ENCODE results near the gene SNX8.

GRCh38 chr7:2314209-2314955 is at the start of gene SNX8:
- TF ChIP-seq CTCF (IDR thresholded peaks at IDR 0.05; ENCODE audit: low read depth, low read length) = no peak
- TF ChIP-seq EZH2phosphoT487 (IDR thresholded peaks at IDR 0.05; ENCODE audit: low read depth) = no peak
